Measurements from ENCODE around the gene ICE1.
"Not testable (repeated sequence)": the region's sequence is repeated elsewhere in the genome, so short reads cannot be mapped to it uniquely, and the experiment has no call there.

The ICE1 gene, protein sequence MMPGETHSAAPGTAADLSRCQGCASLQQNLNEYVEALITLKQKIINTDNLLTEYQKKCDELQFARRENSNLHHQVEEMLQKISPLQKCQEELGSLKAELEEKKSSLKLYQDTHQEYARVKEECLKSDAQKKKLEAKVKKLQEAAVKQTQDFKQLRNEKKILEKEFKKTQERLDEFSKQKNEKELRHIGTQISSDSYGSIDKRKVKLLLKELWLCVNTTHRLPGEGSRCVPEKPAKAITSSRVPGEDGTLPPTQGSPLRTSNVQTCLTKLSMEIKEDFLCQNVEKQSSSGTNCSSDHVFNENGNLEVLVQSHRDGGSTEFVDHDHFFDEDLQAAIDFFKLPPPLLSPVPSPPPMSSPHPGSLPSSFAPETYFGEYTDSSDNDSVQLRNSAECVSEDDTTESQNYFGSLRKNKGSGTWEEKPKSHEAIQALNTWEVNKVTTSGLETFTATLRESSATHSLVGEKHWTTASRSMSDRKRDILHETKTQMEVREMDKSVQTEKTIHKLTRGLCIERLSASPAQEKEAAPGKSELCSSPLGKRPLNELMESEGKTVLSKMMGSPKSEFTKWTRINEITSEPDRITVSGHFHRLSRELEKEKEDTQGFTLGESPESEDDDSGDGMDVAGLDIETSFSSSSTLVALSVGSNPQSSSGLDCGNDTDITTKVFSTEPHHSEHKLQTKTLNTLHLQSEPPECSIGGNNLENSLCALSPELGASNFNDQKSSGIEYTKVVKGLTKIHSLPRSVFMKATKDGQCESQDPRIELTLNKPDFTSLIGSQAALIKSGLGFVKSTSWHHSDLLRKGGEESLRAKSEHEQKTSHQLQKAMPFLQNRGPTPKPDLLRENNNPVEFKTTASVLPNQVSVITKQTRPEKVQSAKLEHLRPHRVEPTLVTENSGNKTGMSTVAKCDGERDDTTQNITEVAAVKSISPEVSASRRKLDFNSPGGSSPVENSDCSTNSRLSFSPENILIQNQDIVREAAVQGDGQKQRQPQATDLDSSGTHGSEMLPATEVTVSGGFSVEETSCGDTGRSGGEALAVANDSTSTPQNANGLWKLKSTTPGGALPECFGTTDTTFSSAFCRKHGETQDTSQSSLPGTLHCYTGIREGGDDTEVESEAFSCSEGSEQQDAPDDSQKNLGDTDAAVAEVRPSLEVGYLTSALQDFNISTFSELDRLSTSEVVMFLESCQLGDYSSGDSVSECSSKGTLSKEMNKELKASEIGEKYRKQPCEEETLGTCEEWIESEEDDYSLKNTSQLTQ (N-terminal part only)

DNA sequence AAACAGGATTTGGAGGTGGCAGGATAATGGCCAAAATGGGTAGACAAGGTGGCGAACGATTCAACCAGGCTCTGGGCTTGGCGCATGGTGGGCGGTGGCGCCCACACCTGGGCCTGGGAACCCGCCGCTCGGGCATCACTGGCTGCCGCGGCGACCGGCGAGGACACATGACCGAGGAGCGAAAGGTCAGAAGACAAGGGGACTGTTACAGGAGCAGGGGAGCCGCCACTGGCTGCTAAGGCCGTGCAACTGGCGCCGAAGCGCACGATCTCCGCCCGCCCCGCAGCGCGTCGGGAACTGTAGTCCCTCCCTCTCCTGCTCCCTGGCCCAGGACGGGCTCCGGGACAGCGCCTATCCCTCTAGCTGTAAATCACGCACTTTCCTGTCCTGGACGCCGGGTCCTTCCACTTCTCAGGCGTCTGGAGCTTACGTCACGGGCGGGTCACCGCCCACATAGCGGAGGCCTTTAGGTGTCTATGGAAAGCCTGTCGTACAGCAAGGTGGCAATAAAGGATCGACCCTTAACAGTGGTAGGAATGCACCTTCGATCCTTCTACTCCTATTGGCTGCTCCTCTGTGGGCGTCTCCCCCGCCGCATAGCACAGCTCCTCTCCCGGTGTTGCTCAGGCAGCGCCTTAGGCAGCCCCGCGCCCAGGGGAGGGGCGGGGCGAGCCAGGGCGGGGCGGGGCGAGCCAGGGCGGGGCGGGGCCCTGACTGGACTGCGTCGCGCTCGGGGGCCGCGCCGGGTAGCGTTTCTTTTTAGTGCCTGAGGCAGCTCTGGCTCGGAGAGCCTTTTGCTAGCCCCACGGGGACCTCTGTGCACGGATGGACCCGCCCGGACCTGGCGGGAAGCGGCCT is at the start of gene ICE1:
ICE1 (plus strand) TSS at position 717 of the 858 bp plus-strand sequence. CDS start 239 bp downstream, outside the sequence.
- DNase-seq: peak; percentile 98

DNA sequence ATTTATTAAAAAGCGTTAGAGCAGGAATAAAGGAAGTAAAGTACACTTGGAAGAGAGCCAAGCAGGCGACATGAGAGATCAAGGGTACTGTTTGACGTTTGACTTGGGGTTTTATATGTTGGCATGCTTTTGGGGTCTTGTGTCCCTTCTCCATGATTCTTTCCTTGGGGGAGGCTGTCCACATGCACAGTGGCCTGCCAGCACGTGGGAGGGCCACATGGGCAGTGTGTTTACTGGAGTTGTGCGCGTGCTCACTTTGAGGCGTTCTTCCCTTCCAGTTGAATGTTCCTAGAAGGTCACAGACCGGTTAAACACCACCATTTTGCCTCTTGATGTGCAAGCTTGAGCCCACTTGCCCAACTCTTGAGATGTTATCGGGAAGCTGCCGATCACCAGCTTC is 49.5 kb upstream of the ICE1 start:
- no peak for DNase-seq

DNA sequence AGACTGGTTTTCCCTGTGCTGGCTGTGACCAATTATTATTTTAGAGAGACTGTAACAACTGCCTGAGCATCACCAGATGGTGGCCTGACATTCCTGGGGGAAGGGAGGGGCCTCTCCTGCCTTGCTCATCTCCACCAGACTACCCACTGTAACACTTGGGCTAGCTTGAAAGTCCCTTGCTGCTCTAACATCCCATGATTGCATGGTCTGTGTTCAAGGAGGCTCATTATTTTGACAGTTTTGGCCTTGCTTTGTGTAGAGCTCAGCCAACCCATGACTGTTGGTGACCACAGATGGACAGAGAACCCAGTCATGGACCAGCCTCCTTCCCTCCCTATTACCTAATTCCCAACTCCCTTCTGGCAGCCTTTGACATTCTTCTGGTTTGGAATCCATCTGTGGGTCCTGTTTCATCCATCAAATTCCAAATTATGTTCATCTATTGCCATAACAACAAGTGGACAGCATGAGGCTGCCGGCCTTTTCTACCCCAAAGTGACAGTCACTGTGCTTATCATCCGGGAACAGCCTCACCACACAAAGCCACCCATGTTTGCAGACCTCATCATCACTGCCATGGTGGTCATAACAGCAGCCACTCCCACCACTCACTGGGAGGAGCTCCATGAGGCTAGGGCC is 49.0 kb upstream of the ICE1 start:
- no peak for DNase-seq

DNA sequence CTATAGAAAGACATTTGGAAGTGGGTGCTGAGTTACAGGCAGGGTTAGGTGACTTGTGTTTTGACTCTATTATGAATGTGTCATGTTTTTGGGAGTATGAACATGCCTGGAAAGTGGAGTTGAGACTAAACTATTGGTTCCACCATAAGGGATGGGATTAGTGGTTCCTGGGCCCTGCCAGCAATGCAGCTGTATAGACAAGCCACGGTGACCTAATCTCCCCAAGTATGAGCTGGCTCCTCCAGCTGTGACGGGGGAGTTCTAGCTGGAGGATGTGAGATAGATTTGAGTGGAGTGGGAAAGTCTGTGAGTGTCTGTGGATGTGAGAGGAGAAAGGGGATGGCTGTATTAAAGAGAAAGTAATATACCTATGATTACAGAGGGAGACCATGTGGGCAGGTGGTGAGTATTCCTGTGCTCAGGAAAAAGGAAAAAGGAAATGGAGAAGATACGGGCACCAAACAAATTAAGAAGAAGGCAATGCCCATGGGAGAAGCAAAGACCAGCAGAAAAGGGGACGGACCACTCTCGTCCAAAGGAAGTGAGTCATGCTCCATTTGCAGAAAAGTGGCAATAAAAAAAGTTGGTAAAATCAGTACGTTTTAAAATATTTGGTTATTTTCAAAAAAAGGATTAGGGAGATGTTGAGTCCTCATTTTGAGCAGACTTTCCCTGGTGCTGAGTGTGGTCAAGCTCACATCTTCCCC is 48.3 kb upstream of the ICE1 start:
- DNase-seq: peak; percentile 59

DNA sequence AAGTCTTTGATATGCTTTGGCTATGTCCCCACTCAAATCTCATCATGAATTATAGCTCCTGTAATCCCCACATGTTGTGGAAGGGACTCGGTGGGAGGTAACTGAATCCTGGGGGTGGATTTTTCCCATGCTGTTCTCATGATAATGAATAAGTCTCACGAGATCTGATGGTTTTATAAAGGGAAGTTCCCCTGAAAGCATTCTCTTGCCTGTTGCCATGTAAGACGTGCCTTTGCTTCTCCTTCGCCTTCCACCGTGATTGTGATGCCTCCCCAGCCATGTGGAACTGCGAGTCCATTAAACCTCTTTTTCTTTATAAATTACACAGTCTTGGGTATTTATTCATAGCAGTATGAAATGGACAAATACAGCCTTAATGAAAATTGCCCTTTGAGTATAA is 44.7 kb upstream of the ICE1 start:
- DNase-seq: no peak

DNA sequence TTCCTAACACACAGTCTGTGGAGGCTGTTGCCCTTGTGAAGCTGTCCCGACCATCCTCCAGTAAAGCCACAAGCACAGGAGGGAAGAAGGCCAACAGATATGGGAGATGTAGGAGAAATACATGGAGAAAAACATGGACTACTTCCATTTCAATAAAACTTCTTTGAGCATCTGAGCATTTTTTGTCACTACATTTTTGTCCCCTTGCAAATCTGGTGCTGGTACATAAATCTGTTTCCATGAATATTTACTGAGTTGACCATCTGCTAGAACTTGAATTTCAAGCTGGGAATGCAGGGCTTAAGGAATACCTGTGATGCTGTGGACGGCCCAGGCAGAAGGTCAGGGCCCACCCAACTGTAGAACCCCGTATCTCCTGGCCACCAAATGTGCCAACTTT is 43.9 kb upstream of the ICE1 start:
- no peak for DNase-seq

DNA sequence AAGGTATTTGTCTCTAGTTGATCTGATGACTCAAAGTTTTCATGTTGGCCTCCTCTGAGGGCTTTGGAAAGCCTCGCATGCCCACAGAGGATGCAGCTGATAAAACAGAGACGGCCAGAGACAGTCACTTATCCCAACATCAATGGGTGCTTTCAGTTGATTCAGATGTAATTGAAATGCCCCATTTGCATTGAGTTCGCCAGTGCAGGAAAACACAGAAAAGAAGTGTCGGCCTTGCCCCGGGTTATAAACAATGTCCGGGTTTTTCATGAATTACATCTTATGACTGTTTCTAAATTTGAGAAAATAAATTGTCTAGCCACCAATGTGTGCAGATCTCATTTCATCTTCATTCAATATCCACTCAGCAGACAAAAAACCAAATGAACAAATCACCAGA is 42.2 kb upstream of the ICE1 start:
- DNase-seq: no peak

DNA sequence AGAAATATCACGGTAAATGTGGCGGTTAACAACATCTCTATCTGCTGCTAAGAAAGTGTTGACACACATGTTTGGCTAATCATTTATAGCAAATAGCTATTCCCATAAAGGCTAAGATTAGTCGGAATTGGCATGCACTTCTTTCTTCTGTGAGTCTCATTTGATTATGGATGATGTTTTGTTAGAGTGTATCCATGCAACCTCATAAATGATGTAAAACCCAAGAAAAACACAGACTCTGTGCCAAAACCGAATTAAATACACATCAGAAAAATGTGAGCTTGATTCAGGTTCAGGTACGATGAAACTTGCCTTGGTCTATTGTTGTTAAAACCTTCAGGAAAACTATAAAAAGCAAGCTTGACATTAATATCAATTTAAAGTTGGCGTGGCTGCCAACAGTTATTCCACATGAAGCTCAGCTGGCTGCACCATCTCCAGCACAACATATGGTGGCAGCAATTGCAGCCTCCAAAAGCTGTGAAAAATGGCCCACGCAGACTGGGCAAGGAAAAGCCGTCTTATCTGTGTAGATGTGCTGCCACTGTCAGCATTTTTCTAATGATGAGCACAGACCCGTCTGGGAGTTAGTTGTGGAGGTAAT is 41.1 kb upstream of the ICE1 start:
- DNase-seq: peak; percentile 29

DNA sequence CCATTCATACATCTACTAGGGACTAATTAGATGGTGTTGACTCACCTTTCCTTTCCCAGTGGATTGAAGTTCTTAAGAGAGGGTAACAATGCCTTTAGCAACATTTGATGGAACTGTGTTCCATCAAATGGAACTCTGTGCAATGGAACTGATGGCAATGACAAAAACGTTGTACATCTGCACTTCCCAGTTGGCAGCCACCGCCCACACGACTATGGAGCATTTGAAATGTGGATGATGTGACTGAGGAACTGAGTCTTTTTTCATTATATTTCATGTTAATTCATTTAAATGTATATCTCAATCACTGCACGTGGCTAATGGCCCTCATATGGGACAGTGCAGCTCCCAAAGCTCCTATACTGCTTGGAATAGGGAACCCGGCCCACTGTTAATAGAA is 39.0 kb upstream of the ICE1 start:
- DNase-seq: no peak

DNA sequence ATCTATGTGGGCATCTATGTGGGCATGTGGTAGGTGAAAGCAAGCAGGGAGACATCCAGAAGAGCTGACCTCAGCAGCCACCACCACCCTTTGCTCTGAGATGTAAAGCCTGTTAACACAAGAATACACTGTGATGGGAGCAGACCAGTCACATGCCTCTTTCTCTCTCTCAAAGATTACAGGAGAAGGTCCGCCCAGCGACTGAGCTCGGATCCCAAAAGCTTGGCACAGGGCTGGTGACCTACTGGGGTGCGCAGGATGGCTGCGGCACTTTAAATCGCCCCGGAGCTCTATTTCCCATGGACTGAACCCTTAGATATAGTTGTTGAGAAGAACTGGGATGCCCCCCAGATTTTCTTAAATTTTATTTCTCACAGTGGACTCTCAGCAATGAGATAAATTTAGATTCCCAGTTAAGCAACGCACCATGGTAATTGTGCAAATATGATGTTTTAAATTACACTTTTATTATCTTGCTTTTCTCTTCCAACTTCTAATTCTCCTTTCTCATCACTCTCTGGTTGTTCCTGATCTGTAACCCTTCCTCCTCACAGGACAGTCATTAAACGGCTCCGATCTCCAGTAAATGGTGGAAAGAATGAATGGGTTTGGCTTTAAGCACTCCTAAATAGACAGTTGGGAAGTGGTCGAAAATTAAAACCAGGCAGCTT is 37.7 kb upstream of the ICE1 start:
- DNase-seq: no peak

DNA sequence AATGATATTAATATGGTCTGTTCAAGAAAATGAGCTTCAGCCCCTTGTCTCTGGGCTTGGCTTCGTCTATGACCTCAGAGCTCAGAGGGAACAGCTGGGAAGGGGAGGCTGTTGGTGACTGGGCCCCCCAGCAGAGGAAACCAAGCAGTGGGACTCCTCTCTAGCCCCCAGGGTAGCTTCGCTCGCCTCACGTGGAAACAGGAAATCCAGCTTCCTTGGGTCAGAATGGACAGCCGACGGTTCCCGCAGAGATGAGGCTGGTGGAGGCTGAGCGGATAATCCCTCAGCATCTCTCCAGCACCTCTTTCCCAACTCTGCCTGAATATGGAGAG is 37.2 kb upstream of the ICE1 start:
- no peak for DNase-seq

DNA sequence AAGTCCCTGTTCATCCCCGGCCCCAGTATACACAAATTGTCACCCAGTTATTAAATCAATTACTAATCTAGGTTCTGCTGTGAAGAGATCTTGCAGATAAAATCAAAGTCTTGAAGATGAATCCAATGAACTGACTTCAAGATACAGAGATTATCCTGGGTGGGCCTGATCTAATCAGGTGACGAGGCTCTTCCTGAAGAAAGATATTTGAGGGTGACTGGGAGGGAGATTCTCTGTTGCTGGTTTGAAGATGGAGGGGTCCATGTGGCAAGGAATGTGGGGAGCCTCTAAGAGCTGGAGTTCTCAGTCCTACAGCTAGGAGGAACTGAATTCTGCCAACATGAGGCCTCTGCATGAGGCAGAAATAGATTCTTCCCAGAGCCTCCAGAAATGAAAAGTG is 36.1 kb upstream of the ICE1 start:
- no peak for DNase-seq

DNA sequence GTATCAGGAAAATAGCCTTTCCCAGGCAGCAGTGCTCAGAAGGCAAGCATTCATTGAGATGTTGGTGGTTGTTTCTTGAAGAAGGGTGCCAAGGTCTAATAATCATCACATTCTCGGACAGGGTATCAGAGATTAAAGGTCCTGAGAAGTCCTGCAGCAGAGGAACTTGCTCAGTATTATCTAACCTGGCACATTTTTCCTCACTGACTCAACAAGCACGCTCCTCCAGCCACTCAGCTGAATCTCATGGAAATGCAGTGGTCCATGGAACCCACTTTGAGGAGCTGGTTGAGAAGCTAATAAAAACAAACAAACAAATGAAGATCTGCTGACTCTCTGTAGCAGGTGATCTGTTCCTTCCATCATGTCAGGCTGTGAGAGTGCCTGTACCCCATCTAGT is 35.3 kb upstream of the ICE1 start:
- no peak for DNase-seq

DNA sequence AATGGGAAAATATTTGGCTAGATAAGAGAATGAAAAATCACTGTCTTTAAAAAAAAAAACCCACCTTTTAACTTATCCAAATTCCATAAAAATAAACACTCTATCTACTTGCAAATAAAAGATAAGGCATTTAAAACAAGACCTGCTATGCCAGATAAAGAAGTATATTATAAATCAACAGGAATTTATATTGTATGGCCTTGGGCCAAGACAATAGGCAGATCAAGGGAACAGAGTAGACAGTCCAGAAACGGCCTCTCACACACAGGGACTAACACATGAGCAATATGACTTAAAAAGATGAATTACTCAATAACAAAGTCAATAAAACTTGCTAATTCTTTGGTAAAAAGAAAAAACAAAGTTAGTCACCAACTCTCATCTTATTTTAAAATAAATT is 34.7 kb upstream of the ICE1 start:
- no peak for DNase-seq

DNA sequence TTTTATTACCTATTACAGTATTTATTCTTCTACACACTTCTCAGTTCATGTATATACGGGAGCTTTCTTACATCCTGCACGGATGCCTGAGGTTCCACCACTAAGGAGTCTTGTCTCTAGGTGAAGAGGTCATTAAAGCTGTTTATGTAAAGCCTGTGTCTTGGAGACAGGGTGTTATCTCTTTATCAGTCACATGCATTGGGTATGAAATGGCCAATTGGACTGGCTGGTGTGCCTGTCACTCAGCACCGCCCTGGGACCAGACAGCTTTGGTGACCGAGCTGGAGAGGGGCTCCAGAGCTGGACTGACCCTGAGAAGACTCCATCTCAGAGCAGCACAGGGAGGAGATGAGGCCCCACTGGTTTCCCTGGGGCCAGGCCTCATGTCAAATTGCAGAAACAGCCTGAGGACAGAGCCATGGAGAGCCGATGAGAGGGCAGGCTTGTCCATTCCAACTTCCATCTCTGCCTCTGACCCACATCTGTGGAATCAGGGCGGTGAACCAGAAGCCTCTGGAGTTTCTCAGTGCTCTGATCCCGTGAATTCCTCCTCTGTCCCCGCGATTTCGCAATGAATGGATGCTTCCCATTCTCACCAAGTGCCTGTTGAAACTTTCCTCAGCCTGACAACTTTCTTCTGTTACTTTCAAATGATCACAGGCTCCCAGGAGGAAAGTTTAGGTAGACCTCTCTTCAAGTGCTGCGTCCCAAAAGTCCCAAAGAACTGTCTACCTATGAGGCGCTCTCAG is 32.2 kb upstream of the ICE1 start:
- not testable (repeated sequence) for DNase-seq

DNA sequence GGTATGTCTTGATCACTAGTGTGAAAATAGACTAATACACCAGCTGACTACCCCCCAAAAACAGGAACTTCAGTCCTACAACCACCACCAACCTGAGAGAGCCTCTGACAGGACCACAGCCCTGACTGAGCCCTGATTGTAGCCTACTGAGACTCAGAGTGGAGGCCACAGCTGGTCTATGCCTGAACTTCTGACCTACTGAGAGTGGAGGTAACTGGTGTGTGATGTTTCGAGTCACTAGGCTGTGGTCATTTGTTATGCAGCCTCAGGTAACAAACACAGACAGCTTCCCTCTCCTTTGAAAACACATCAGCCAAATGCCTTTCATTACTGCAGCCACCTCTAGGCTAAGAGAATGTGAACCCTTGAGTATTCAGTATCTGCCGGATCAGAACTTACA is 30.0 kb upstream of the ICE1 start:
- DNase-seq: not testable (repeated sequence)

DNA sequence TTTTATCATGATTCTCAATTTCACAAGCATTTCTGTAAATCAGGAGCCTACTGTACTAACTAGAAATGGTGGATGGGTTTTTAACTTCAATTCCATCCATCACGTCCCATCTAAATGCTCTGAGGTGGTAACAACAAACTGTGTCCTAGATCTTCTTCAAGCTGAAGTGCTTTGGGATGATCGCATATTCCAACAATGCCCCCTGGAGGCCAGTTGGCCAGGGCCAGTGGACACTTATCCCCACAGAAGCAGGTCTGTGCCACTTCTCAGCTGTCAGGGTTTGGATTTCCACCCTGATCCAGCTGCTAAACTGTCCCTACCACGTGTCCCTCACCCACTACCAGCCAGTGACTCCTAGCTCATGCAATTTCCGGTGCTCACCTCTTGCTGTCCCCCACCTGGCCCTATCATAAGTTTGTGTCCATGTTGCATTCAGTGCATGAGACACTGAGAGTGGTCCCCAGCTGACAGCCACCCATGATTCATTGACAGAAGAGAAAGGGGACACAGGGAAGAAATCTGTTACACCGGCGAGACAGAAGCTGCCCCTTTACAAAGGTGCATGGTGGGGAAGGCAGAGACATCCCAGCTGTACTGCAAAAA is 28.0 kb upstream of the ICE1 start:
- DNase-seq: peak; percentile 52

DNA sequence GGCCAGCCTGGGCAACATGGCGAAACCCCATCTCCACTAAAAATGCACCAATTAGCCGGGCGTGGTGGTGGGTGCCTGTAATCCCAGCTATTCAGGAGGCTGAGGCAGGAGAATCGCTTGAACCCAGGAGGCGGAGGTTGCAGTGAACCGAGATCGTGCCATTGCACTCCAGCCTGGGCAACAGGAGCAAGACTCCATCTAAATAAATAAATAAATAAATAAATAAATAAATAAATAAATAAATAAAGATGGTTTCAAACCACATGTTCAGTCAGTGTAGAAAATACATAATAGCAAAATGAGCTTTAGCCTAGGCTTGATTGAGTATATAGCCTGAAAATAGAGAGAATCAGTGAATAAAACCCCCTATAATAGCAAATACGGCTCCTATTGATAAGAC is 27.4 kb upstream of the ICE1 start:
- DNase-seq: not testable (repeated sequence)

DNA sequence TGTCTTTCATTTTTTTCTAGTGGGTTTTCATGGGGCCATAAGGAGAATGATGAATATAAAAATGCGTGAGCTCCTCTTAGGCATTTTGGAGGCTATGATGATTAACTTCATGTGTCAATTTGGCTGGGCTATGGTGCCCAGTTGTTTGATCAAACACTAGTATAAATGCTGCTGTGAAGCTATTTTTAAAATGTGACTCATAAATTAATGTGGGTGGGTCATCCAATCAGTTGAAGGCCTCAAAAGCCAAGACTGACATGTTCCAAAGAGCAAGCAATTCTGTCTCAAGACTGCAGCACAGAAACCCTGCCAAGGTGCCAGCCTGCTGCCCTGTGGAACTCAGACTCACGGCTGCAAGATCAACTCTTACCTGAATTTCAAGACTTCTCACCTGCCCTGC is 24.4 kb upstream of the ICE1 start:
- no peak for DNase-seq
